Left ventricle myocardium superior (tissue), 1 donor: ENCODE measurements around the gene SLC5A10. TPM values are rescaled to one million over a fixed set of nuclear protein-coding genes. Genes with fewer than 3 reads are reported as not detected.

ENCODE experiments used
- ATAC-seq: fragments of 200-7000 bp; cut with Tn5 transposase; one replicate; pipeline ENCODE4 v1.9.1; 2020; ENCODE audit warnings: mild to moderate bottlenecking, moderate library complexity
- DNase-seq: peaks from one replicate; pipeline ENCODE4 v3.0.0-alpha.2; 2020
- intact Hi-C: fragments of 100-400 bp; cut with micrococcal nuclease; formaldehyde crosslinking; loops from one replicate; pipeline ENCODE4 v1.11.0; 2022
- total RNA-seq: library from RNA; stranded (reverse); fragmentation: NEBNext Ultra II Directional; extraction: Animal tissue kit (Norgen Biotek cat#: 25700); gene quantifications from one replicate; pipeline ENCODE4 v1.2.1, GENCODE V29; 2021
- donor health status: DM: no; HTN: yes; CAD: no; lungs with severe emphysema.

Gene SLC5A10
- total RNA-seq, 1 donor from 2014 or later: not detected

DNA sequence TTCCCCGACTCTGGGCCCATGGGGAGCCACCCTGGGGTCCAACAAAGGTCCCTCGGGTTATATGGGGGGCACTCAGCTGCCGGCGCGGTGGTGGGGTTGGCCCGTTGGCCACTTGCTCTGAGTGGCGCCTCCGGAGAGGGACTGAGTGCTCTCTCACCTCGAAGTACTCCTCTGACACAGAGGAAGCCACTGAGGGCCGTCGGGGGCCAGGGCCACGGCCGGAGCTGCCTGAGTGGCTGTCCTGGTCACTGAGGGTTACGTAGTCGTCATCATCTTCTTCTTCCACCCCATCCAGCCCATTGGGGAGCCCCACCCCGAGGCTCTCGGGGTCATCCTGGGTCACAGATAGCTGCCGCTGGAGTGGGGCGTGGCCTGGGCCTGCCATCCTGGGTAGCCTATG, 25.7 kb downstream of the SLC5A10 start:
- ATAC-seq: no peak
- intact Hi-C loops: no loop called here

GRCh38 chr17:18978050-18978449, 26.1 kb downstream of the SLC5A10 start:
- intact Hi-C loops: no loop called here
- DNase-seq: no peak
- ATAC-seq: no peak

More for the DNA sequence above, 25.7 kb downstream of the SLC5A10 start:
- DNase-seq: no peak

- intact Hi-C loops: no loop called here
- DNase-seq (no peak), ATAC-seq (no peak)
Observed at GRCh38 chr17:18978655-18979054, 26.7 kb downstream of the SLC5A10 start.

DNA sequence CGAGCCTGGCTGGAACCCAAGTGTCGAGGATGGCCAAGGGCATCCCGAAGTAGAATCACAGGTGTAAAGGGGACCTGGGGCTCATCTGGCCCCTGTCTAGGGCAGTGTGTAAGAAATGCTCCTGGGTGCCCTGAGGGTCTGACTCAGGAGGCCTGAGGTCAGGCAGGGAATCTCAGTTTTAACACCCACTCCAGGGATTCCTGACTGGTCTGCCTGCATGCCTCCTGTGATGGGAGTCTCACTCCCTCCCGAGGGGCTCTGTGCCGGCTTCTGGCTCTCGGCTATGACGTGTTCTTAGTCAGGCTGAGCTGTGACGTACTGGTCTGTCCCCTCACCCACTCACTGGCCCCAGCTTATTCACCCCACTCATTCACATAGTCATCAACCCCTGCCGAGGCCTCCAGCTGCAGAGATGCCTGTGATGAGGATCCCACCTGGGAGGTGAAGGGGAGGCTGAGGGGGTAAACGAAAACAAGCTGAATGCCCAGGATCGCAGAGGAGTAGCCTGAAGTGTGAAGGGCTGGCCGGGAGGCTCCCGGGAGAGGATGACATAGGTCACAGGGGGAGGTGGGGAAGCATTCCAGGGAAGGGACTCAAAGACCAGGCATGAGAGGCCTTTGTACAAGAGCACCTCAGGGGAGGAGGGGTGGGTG, 28.8 kb downstream of the SLC5A10 start:
- DNase-seq (no peak), ATAC-seq (no peak)
- intact Hi-C loops: no loop called here

DNA sequence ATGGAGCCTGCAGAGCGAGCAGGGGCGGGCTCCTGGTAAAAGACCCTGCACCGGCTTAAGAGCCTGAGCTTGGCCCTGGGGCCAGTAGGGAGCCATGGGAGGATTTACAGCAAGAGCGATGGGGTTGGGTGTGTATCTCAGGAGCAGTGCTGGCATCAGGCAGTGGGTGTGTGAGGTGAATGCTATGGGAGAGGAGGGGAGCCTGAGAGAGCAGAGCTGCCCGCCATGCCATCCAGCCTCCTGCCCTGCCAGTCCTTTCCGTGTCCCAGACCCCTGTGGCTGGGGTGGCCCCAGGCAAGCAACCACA, 29.3 kb downstream of the SLC5A10 start:
- intact Hi-C loops: no loop called here
- DNase-seq (no peak), ATAC-seq (no peak)

DNA sequence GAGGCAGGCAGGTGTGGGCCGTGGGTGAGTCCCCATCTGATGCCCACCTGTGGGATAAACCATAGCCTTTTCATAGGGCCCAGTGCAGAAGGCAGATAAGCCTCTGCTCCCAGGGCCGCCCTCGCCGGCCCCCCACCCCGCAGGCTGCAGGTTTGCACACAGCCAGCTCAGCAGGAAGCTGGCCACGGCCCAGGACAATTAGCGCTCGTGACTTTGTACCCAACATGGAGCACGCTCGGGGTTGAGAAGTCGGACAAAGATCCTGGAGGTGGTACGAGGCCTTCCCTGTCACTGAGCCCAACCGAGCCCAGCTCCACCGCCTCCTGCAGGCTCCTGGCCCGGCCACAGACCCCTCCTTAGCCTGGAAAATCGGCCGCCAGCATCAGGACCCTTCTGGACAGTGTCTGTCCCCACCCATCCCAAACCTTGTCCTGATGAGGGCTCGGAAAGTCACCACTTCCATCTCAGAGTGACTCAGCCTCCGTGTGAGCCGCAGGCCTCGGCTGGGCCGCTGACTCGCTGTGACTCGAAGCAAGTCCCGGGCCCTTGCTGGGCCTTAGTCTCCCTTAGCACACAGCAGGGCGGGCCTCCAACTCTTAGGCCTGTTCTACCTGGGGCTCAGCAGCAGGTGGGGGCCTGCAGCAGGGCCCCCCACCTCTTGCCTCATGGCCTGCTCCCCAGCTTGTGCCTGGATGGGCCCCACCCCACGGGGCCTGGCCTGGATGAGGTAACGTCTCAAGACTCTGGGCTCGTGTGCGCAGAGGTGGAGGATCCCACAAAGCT, 29.9 kb downstream of the SLC5A10 start:
- ATAC-seq (no peak), DNase-seq (no peak)
- intact Hi-C loops: no loop called here

DNA sequence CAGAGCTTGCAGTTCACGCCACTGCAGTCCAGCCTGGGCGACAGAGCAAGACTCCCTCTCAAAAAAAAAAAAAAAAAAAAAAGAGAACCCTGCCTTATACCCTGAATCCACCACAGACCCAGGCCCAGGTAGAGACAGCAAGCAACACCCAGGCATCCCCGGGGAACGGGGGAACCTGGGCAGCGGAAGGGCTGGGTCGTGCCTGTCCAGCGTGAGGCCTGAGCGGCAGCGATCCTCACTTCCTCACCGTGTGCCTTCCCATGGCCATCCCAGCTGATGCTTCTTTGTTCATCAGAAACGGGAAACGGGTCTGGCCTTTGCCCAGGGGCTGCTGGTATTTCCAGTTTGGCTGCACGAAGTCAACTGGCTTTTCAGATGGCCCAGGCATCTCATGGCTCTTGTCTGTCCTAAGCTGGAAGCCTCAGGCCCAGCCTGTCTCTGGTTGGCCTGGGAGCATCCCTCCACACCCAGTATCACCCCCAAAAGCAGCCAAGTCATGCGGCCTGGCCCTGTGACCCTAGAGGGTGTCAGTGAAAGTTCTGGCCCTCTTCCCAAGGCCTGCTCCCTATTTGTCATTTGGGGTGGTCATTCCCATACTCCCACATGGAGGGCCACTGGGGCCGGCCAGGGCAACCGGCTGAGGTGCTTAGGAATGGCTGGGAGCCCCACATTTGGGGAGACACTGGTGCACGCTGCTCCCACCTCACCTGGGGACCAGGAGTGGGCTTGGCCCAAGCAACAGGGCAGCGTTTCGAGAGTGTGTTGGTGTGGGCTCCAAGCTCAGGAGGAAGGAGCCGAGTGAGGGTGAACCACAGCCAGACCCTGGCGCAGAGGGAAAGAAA, 32.5 kb downstream of the SLC5A10 start:
- intact Hi-C loops: no loop called here
- no peak for ATAC-seq

GRCh38 chr17:18985475-18985874, 33.5 kb downstream of the SLC5A10 start:
- DNase-seq (no peak), ATAC-seq (peak; percentile 8)
- intact Hi-C loops: no loop called here

More for the DNA sequence above, 32.5 kb downstream of the SLC5A10 start:
- no peak for DNase-seq

GRCh38 chr17:18986541-18987229, 34.7 kb downstream of the SLC5A10 start:
- ATAC-seq (no peak), DNase-seq (no peak)
- intact Hi-C loops: no loop called here

GRCh38 chr17:18987230-18987610, 35.3 kb downstream of the SLC5A10 start:
- intact Hi-C loops: no loop called here
- peak; percentile 37 for ATAC-seq
- DNase-seq: peak; percentile 54

DNA sequence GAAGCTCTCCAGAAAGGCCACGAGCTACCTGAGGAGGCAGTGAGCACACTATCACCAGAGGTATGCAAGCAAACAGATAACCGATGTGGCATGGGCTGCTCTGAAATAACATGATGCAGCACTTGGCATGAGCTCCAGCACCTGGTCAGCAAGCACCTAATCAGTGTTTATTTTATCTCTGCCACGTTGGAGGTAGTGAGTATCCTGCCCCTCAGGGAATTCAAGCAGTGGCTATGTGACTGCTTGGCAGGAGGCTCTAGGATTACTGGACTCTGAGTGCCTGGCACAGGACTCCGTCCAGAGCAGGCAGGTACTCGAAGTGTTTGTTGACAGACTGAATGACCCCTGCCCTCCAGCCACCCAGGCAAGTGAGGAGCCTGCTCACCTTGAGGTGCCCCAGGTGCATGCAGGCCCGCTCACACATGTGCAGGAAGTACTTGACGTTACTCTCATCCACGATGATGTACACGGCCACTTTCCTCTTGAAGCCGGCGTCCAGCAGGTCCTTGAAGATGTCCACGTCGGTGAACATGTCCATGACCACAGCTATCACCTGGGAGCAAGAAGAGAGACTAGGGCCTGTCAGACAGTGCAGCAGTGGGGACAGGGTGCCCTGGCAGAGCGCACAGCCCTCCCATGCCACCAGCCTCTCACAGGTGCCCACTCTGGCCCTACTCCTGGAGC, 36.0 kb downstream of the SLC5A10 start:
- intact Hi-C loops: no loop called here
- peak; percentile 61 for ATAC-seq
- no peak for DNase-seq

DNA sequence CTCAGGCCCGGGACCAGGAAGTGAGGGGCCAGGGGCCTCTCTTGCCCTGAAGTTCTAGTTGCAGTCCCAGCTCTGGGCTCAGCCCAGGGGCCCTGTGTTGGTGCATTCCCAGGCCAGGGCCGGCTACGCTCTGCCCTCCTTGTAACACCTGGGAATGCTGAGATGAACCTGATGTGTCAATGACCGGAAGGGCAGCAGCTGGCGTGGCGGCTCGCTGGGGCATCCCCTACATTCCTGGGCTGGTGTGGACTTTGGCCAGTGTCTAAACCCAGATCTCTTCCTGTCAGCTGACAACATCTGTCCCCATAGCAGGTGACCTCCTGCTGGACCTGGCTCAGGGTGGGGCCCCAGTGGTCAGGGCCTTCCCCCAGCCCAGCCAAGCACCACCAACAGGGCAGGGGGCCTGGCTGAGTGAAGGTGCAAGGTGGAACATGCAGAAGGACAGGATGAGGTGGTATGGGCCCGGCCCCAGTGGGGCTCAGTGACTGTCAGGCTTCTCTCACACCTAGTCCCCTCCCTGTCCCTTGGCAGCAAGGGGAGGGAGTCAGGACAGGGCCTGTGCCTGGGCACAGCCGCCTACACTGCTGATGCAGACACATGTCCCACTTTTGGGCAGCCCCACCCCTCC, 36.7 kb downstream of the SLC5A10 start:
- intact Hi-C loops: no loop called here
- DNase-seq (no peak), ATAC-seq (no peak)

DNA sequence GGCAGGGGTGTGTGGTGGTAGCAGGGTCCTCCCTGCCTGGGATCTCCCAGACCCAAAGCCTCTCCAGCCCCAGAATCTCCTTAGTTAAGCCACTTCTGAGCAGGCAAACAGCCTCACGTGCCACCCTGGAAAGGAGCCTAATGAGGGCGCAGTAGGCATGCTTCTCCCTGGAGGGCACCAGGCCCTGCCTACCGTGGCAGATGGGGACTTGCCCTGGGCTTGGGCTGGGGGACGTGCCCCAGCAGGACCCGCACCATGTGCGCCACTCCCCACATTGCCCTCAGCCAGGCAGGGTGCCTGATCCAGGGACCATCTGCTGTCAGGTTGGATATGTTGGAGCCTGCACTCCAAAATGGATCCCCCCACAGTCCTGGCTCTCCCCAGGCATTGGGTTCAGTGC, 38.4 kb downstream of the SLC5A10 start:
- no peak for ATAC-seq
- intact Hi-C loops: no loop called here
- DNase-seq: no peak

DNA sequence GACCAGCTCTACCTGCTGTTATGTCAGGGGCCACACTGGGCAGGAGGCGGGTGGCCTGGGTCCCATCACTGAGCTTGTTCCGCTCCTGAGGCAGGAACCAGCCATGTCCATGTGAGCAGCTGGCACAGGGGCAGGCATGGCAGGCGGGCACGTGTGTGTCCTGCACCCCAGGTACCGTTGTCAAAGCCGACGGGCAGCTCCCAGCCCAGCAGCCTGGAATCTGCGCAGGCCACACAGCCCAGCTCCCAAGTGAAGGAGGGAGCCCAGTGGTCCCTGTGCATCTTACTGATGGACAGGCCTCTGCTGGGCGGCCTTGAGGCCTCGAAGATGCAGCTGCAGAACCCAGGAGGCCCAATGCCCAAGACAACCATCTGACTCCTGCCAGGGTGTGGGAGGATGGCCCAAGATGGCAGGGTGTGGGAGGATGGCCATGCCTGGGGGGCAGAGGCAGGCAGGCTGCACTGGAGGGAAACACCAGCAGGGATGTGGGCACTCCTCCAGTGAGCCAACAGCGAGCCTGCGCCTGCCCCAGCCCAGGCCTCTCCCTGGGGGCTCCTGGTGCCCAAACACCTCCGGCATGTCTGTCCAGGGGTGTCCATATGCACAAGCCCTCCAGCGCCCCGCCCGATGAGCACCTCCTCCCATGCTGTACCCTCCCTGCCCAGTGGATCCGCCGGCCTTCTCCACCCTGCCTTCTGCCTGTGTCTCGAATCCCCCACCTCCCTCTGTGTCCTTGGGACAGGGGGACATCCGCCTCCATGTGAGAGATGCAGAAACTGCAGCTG, 39.8 kb downstream of the SLC5A10 start:
- intact Hi-C loops: no loop called here
- ATAC-seq (no peak), DNase-seq (no peak)

- intact Hi-C loops: no loop called here
- DNase-seq: no peak
- no peak for ATAC-seq
Observed at GRCh38 chr17:18992454-18993130, 40.6 kb downstream of the SLC5A10 start.

DNA sequence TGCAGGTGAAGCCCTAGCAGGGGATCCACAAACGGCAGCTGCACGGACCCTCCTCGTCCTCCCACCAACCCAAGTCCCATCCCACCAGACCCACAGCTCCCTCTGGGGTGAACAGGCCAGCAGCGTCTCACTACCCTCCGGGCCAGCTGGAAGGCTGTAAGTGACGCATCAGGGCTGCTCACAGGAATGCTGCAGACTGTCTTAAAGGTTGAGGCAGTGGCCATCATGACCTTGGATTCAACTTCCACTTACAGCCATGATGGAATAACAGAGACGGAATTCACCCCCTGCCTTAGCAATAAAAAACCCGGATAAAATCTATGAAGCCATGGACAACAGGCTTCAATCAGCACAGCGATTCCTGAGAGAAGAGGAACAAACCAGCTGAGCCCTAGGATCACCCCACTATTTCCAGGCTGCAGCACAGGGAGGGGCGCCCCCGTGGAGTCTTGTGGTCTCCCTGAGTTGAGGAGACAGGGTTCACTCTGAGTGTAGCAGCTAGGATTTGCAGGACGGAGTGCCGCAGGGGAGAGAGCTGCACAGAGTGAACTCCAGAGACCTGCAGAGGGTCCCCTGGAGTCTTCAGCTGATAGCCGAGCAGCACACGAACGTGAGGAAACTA, 42.1 kb downstream of the SLC5A10 start:
- DNase-seq (no peak), ATAC-seq (no peak)
- intact Hi-C loops: no loop called here

DNA sequence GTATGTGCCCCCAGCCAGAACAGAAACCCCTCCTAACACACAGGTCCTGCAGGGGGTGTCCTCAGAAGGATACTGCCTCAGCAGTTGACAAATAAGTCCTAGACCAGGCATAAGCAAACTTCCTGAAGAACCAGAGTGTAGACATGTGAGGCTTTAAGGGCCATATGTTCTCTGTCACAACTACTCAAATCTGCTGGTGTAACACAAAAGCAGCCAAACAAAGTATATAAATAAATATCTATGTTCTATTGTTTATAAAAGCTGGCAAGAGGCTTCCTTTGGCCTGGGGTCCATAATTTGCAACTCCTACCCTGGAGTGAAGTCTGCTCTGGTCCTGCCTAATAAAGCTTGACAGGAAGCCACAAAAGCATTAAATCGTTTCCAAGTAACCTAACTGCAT, 42.7 kb downstream of the SLC5A10 start:
- intact Hi-C loops: no loop called here
- no peak for ATAC-seq
- no peak for DNase-seq
